ENCODE data around the gene RETREG1. TPM values are rescaled to one million over a fixed set of nuclear protein-coding genes. Genes with fewer than 3 reads are reported as not detected.

The RETREG1 gene
- total RNA-seq, 1 experiment from 2014 or later = 3.4 TPM

DNA sequence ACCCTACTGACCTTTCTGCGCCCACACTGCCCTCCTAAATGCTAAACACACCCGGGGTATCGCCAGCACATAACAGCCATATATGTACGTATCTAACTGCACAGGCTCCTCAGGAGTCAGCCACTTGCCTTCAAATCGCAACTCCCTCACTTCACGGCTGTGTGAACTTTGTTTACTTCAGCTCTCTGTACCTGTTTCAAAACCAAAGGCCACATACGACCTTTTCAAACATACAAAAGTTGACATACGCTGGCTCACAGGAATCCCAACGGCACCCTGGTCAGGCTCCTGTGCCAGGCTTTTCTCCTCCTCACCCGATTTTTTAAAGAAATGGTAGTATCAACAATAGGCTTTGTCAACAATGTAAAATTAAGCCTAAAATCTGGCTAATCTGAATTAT is 112.2 kb downstream of the RETREG1 start:
- Mint-ChIP-seq H3K27me3 (ENCODE audit: low read depth) (no peaks in the 10 kb centered on the region; the same call in 1 of the 2 replicates), H3K36me3 (ENCODE audit: insufficient read depth in 1 of 3, low read depth in 3 of 3) (no peaks in the 10 kb centered on the region; a peak in 1 of 7 replicates), H3K4me3 (no peak overlapping the region), H3K27ac (no peak overlapping the region), H3K4me1 (peaks cover 9 to 10% of the 10 kb centered on the region in 2 experiments), H3K9me3 (no peaks in the 10 kb centered on the region)
- H4K5ac ChIP-seq (ENCODE audit: insufficient read length, low read depth, low read length) = no peak overlapping the region
- H3K4ac ChIP-seq (ENCODE audit: low read depth, low read length) = no peak overlapping the region
- H2BK5ac ChIP-seq (ENCODE audit: insufficient read length, low read length) = no peak overlapping the region
- no peak overlapping the region for H2AK5ac ChIP-seq (ENCODE audit: insufficient read length, low read length)
- no peaks in the 10 kb centered on the region for H3K79me1 ChIP-seq (ENCODE audit: insufficient read depth, low read depth, low read length, poor library complexity, severe bottlenecking)
- no peak overlapping the region for H3K23ac ChIP-seq (ENCODE audit: insufficient read length, low read depth, low read length)
- H3K14ac ChIP-seq (ENCODE audit: insufficient read depth, low read length) = no peak overlapping the region
- H2BK12ac ChIP-seq (ENCODE audit: insufficient read length, low read depth, low read length) = no peak overlapping the region
- H2BK15ac ChIP-seq (ENCODE audit: low read depth, low read length) = no peak overlapping the region
- H4K20me1 ChIP-seq (ENCODE audit: control insufficient read depth, insufficient read depth, insufficient read length) = no peaks in the 10 kb centered on the region
- no peaks in the 10 kb centered on the region for H3K4me1 ChIP-seq (ENCODE audit: insufficient read depth, low read length)
- no peak for DNase-seq
- H3K27ac ChIP-seq (ENCODE audit: insufficient read length, low read depth, low read length) = no peak overlapping the region
- H3T11ph ChIP-seq (ENCODE audit: low read length) = no peak overlapping the region
- no peak overlapping the region for H2BK20ac ChIP-seq (ENCODE audit: low read depth, low read length, poor library complexity, severe bottlenecking)
- H3K9me3 ChIP-seq (ENCODE audit: control insufficient read depth, low read depth, low read length) = no peaks in the 10 kb centered on the region
- no peak overlapping the region for H4K8ac ChIP-seq (replicated peaks; ENCODE audit: insufficient read length, low read depth, low read length)
- H4K91ac ChIP-seq (ENCODE audit: insufficient read length, low read depth, low read length) = no peak overlapping the region
- H2AFZ ChIP-seq (ENCODE audit: low read length) = no peak overlapping the region
- no peaks in the 10 kb centered on the region for H3K23me2 ChIP-seq (ENCODE audit: insufficient read length, low read depth, low read length, poor library complexity, severe bottlenecking)
- H3K18ac ChIP-seq (ENCODE audit: insufficient read length, low read depth, low read length) = no peak overlapping the region
- no peaks in the 10 kb centered on the region for H3K27me3 ChIP-seq (ENCODE audit: insufficient read depth, low read length)
- H3K4me2 ChIP-seq (ENCODE audit: insufficient read depth, insufficient read length, low read length) = no peak overlapping the region
- H2BK120ac ChIP-seq (ENCODE audit: low read depth, low read length, poor library complexity, severe bottlenecking) = no peak overlapping the region
- H3K9ac ChIP-seq (ENCODE audit: extremely low read depth, insufficient read length, low read length) = no peak overlapping the region
- WGBS (ENCODE audit: extremely low coverage, insufficient read length, low lambda C conversion rate) = no CpG with 5 or more reads among the region's 10 CpGs
- H3K56ac ChIP-seq (ENCODE audit: insufficient read length, low read depth, low read length) = no peak overlapping the region
- no peaks in the 10 kb centered on the region for H3K79me2 ChIP-seq (ENCODE audit: insufficient read depth, low read length)
- TF ChIP-seq, protein P1, sequence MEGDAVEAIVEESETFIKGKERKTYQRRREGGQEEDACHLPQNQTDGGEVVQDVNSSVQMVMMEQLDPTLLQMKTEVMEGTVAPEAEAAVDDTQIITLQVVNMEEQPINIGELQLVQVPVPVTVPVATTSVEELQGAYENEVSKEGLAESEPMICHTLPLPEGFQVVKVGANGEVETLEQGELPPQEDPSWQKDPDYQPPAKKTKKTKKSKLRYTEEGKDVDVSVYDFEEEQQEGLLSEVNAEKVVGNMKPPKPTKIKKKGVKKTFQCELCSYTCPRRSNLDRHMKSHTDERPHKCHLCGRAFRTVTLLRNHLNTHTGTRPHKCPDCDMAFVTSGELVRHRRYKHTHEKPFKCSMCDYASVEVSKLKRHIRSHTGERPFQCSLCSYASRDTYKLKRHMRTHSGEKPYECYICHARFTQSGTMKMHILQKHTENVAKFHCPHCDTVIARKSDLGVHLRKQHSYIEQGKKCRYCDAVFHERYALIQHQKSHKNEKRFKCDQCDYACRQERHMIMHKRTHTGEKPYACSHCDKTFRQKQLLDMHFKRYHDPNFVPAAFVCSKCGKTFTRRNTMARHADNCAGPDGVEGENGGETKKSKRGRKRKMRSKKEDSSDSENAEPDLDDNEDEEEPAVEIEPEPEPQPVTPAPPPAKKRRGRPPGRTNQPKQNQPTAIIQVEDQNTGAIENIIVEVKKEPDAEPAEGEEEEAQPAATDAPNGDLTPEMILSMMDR (conservative IDR thresholded peaks at IDR 0.05) = no peak
